OCI-LY7 (cell line): ENCODE results near the gene CNOT4. TPM values are rescaled to one million over a fixed set of nuclear protein-coding genes. Genes with fewer than 3 reads are reported as not detected.

Experiments
- BruUV-seq: library from RNA; stranded (reverse); fragments of 400-500 nt; replicated peaks from 2 replicates; lab custom pipeline; 2021; lab: Mats Ljungman, UMichigan
- CTCF ChIA-PET: fragments of 300-600 bp; sonication (Branson Sonifier 250); formaldehyde crosslinking; loops from one replicate; lab custom pipeline; 2022; ENCODE audit warnings: antibody characterized with exemption; ENCODE audit not compliant: unreplicated experiment; lab: Charles Lee
- POLR2A ChIA-PET: fragments of 300-600 bp; sonication (Branson Sonifier 250); formaldehyde crosslinking; loops from one replicate; lab custom pipeline; 2022; ENCODE audit warnings: antibody characterized with exemption; lab: Charles Lee
- DNase-seq: peaks from one replicate; pipeline ENCODE4 v3.0.0-alpha.2; 2015; ENCODE audit warnings: low spot score
- H2AFZ ChIP-seq: fragments of 200-600 bp; sonication (generic), shearing (Covaris generic); 2 replicates; pipeline ENCODE4 v1.6.1; 2014; ENCODE audit warnings: mild to moderate bottlenecking, antibody characterized with exemption, low read length, moderate library complexity
- H3K27ac ChIP-seq: fragments of 200-600 bp; sonication (generic); 2 replicates; pipeline ENCODE4 v1.5.1; 2014; ENCODE audit warnings: mixed run types, low read depth, mild to moderate bottlenecking, moderate library complexity, low read length, inconsistent platforms; ENCODE audit not compliant: poor library complexity, severe bottlenecking
- H3K36me3 ChIP-seq: fragments of 200-600 bp; sonication (generic); 2 replicates; pipeline ENCODE4 v1.6.1; 2014; ENCODE audit warnings: mild to moderate bottlenecking, antibody characterized with exemption, low read length, moderate library complexity, mixed read lengths; ENCODE audit not compliant: insufficient read depth
- H3K4me1 ChIP-seq: fragments of 200-600 bp; sonication (generic); 2 replicates; pipeline ENCODE4 v1.5.1; 2014; ENCODE audit warnings: mild to moderate bottlenecking, low read length; ENCODE audit not compliant: insufficient read depth, poor library complexity, severe bottlenecking
- H3K4me2 ChIP-seq: fragments of 200-600 bp; sonication (generic); 2 replicates; pipeline ENCODE4 v1.6.1; 2014; ENCODE audit warnings: mild to moderate bottlenecking, low read length
- H3K4me3 ChIP-seq: fragments of 200-600 bp; sonication (generic); 2 replicates; pipeline ENCODE4 v1.5.1; 2014; ENCODE audit warnings: mild to moderate bottlenecking, low read depth, low read length; ENCODE audit not compliant: poor library complexity, severe bottlenecking
- H3K79me2 ChIP-seq: fragments of 200-600 bp; sonication (generic); 2 replicates; pipeline ENCODE4 v1.6.1; 2016; ENCODE audit warnings: low read depth, mild to moderate bottlenecking, low read length, moderate library complexity, mixed read lengths; ENCODE audit not compliant: insufficient read depth
- H3K9me2 ChIP-seq: fragments of 200-600 bp; sonication (generic); 2 replicates; pipeline ENCODE4 v1.6.1; 2016; ENCODE audit warnings: mild to moderate bottlenecking, low read length, mixed read lengths; ENCODE audit not compliant: insufficient read depth
- H3K9me3 ChIP-seq: fragments of 200-600 bp; sonication (generic); 2 replicates; pipeline ENCODE4 v1.6.1; 2014; ENCODE audit warnings: mild to moderate bottlenecking, mixed run types, low read length, mixed read lengths
- H4K20me1 ChIP-seq: fragments of 200-600 bp; sonication (generic); 2 replicates; pipeline ENCODE4 v1.6.1; 2014; ENCODE audit warnings: mild to moderate bottlenecking, antibody characterized with exemption, low read length, moderate library complexity, mixed read lengths; ENCODE audit not compliant: insufficient read depth
- EZH2phosphoT487 ChIP-seq: fragments of 200-600 bp; sonication (generic); IDR thresholded peaks from 2 replicates; pipeline ENCODE4 v1.6.1; 2018; ENCODE audit warnings: low read depth, borderline replicate concordance, mild to moderate bottlenecking, mixed run types, antibody characterized with exemption, low read length, moderate library complexity, mixed read lengths
- intact Hi-C: fragments of 100-400 bp; cut with micrococcal nuclease; formaldehyde crosslinking; loops from one replicate; pipeline ENCODE4 v1.10.0; 2022; ENCODE audit not compliant: unreplicated experiment
- total RNA-seq, 2 experiments: library from RNA; depleted of rRNA in 1 of 2; stranded (reverse); fragments of >200 nt in 1 of 2; shearing (Covaris generic) in 1 of 2; gene quantifications; 2 replicates each; pipeline ENCODE4 v1.2.3, GENCODE V29; 2014 to 2022
- TF ChIP-seq, protein P1 (sequence below): fragments of 200-600 bp; sonication (generic); conservative IDR thresholded peaks from 2 replicates; pipeline ENCODE4 v1.5.1; 2014; ENCODE audit warnings: mild to moderate bottlenecking, antibody characterized with exemption, low read length, moderate library complexity, mixed read lengths

Gene CNOT4
- total RNA-seq, 2 experiments from 2014 or later = 18.7 to 21.9 TPM

DNA sequence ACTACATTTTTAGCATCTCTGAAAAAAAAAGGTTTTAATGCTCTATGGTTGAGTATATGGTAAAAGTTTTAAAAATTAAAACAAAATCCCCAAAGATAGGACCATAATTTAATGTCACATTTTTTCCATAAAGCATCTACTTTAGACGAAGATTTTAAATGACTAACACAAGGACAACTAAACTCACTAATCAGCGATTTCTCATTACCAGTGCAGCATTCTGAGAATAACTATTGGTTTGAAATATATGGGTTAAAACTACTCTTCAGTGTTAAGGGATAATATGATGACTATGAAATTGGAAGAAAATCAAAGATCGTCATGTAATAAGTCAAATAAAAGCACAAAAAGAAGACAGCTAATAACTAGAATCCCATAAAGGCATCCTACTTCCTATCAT is 118.4 kb downstream of the CNOT4 start:
- H3K4me2 ChIP-seq = no peak overlapping the region
- H3K27ac ChIP-seq = no peak overlapping the region
- intact Hi-C loops = no loop called here
- no peaks in the 10 kb centered on the region for H4K20me1 ChIP-seq
- H3K9me2 ChIP-seq = no peaks in the 10 kb centered on the region
- ChIA-PET POLR2A (interaction anchor here (0.5 to 1.1 kb wide), 4 partner anchors 10 to 273 kb away, joined by 3 to 4 read pairs (median 4); no protein-coding TSS in a partner anchor), CTCF (no interaction called here)
- no peaks in the 10 kb centered on the region for H3K79me2 ChIP-seq
- no peak overlapping the region for H3K4me3 ChIP-seq
- no peak for TF ChIP-seq EZH2phosphoT487
- TF ChIP-seq, protein P1, sequence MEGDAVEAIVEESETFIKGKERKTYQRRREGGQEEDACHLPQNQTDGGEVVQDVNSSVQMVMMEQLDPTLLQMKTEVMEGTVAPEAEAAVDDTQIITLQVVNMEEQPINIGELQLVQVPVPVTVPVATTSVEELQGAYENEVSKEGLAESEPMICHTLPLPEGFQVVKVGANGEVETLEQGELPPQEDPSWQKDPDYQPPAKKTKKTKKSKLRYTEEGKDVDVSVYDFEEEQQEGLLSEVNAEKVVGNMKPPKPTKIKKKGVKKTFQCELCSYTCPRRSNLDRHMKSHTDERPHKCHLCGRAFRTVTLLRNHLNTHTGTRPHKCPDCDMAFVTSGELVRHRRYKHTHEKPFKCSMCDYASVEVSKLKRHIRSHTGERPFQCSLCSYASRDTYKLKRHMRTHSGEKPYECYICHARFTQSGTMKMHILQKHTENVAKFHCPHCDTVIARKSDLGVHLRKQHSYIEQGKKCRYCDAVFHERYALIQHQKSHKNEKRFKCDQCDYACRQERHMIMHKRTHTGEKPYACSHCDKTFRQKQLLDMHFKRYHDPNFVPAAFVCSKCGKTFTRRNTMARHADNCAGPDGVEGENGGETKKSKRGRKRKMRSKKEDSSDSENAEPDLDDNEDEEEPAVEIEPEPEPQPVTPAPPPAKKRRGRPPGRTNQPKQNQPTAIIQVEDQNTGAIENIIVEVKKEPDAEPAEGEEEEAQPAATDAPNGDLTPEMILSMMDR = no peak
- H3K4me1 ChIP-seq = peaks cover 6% of the 10 kb centered on the region
- DNase-seq = no peak
- H2AFZ ChIP-seq = no peak overlapping the region
- BruUV-seq = no TSS peak
- H3K36me3 ChIP-seq = peaks cover 55% of the 10 kb centered on the region
- no peaks in the 10 kb centered on the region for H3K9me3 ChIP-seq

DNA sequence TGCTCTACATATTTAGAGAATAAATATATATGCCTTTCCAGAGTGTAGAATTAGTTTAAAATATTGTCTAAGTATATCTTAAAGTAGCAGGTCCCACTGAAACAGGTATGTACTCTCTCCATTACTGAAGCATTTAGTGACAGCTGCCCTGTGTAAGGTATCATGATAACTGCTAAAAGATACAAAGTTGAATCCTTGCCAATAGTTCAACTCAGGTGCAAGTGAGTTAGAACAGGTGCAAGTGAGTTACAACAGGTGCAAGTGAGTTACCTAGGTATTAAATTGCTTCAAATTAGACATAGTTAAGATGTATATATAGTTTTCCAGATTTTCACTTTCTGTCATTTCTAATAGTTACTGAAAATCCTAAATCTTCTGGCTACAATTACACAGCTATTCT is 119.1 kb downstream of the CNOT4 start:
- no peak overlapping the region for H3K4me2 ChIP-seq
- H2AFZ ChIP-seq = no peak overlapping the region
- H4K20me1 ChIP-seq = no peaks in the 10 kb centered on the region
- CTCF ChIA-PET = no interaction called here
- peaks cover 6% of the 10 kb centered on the region for H3K4me1 ChIP-seq
- H3K9me2 ChIP-seq = no peaks in the 10 kb centered on the region
- BruUV-seq = no TSS peak
- TF ChIP-seq, protein P1 = no peak
- TF ChIP-seq EZH2phosphoT487 = no peak
- POLR2A ChIA-PET = interaction anchor here (0.5 to 1.5 kb wide), 4 partner anchors 10 to 12 kb away, joined by 3 to 5 read pairs (median 4); no protein-coding TSS in a partner anchor
- no peak overlapping the region for H3K27ac ChIP-seq
- no peaks in the 10 kb centered on the region for H3K9me3 ChIP-seq
- intact Hi-C loops = no loop called here
- no peak overlapping the region for H3K4me3 ChIP-seq
- no peak for DNase-seq
- H3K79me2 ChIP-seq = no peaks in the 10 kb centered on the region
- peaks cover 55% of the 10 kb centered on the region for H3K36me3 ChIP-seq

DNA sequence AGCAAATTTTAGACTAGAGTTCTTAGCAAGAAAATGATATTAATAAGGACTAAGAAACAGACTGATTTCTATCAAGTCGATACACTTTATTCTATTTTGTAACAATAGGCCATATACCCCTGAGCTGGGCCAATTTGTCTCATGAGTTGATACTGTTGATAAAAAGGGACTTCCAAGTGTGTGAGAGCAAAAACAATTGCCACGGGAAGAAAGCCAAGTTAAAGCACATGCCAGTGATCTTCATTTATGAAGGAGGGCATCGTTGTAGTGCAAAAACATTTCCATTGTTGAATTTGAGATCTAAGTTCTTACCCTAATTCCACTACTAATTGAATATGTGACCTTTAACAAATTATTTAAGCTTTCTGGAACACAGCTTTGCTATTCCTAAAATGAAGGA is 119.9 kb downstream of the CNOT4 start:
- no peak overlapping the region for H3K4me3 ChIP-seq
- TF ChIP-seq, protein P1 = no peak
- TF ChIP-seq EZH2phosphoT487 = no peak
- no TSS peak for BruUV-seq
- DNase-seq = no peak
- ChIA-PET CTCF (no interaction called here), POLR2A (interaction anchor here (1.5 kb wide), 1 partner anchor 10 kb away, joined by 5 read pairs; no protein-coding TSS in a partner anchor)
- H3K27ac ChIP-seq = no peak overlapping the region
- H3K9me3 ChIP-seq = no peaks in the 10 kb centered on the region
- intact Hi-C loops = no loop called here
- H3K36me3 ChIP-seq = peaks cover 48% of the 10 kb centered on the region
- peaks cover 6% of the 10 kb centered on the region for H3K4me1 ChIP-seq
- H4K20me1 ChIP-seq = no peaks in the 10 kb centered on the region
- no peaks in the 10 kb centered on the region for H3K79me2 ChIP-seq
- no peak overlapping the region for H2AFZ ChIP-seq
- H3K4me2 ChIP-seq = no peak overlapping the region
- H3K9me2 ChIP-seq = no peaks in the 10 kb centered on the region
